ENCODE results near the gene OR2F1. TPM values are rescaled to one million over a fixed set of nuclear protein-coding genes. Genes with fewer than 3 reads are reported as not detected.

OR2F1 gene
- total and polyA plus RNA-seq, 7 donors = not detected

DNA sequence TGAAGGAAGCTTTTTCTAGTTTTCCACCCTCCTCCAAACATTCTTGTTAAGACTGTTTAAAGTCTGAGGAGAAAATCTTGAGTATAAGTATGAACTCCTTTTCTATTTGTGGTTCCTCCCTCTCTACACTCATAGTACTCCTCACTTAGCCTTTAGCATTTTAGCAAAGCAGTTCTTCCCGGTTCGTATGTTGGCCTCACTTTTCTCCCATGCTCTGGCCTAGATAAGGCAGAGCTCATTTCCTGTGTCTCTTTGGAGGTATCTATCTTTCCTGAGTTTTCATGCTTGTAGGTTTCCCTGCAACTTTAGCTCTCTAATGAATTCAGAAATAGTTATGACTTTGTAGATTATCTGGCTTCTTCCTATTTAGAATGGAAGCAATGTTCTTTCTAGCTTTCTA, 5.9 kb upstream of the OR2F1 start:
- Histone ChIP-seq H3K27ac (no peak overlapping the region), H3K36me3 (ENCODE audit: insufficient read depth in 1 of 2, low read depth in 1 of 2) (no peaks in the 10 kb centered on the region), H3K4me3 (no peak overlapping the region), H3K4me1 (no peaks in the 10 kb centered on the region), H3K9me3 (no peaks in the 10 kb centered on the region), H3K27me3 (ENCODE audit: insufficient read depth in 3 of 3, low read length in 2 of 3) (no peaks in the 10 kb centered on the region)
- intact Hi-C loops (cut with DNase I) = no loop called here
- WGBS, 3 donors = 29 to 82% (median 78%) methylated on average over 2 of the region's 2 CpGs
- TF ChIP-seq, protein P1, sequence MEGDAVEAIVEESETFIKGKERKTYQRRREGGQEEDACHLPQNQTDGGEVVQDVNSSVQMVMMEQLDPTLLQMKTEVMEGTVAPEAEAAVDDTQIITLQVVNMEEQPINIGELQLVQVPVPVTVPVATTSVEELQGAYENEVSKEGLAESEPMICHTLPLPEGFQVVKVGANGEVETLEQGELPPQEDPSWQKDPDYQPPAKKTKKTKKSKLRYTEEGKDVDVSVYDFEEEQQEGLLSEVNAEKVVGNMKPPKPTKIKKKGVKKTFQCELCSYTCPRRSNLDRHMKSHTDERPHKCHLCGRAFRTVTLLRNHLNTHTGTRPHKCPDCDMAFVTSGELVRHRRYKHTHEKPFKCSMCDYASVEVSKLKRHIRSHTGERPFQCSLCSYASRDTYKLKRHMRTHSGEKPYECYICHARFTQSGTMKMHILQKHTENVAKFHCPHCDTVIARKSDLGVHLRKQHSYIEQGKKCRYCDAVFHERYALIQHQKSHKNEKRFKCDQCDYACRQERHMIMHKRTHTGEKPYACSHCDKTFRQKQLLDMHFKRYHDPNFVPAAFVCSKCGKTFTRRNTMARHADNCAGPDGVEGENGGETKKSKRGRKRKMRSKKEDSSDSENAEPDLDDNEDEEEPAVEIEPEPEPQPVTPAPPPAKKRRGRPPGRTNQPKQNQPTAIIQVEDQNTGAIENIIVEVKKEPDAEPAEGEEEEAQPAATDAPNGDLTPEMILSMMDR (IDR thresholded peaks at IDR 0.05) = no peak
- no peak for ATAC-seq
- DNase-seq = no peak

DNA sequence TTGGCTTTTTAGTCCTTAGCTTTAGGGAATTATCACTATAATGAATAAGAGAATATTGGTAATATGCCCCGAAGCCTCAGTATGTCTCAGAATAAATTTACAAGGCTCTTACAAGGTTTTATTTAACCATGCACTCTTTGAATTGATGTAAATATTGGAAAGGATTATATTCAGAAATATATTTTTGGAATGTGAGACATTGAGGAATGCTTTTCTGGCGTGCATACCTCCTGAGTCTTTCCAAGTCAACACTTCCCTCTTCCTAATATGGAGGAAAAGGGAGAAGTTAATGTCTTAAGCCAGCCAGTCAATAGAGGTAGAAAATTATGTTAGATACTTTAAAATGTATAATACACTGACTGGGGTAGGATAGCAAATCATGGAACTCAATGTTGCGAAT, 1.2 kb upstream of the OR2F1 start:
- Histone ChIP-seq H3K36me3 (ENCODE audit: insufficient read depth in 1 of 2, low read depth in 1 of 2) (no peaks in the 10 kb centered on the region), H3K27ac (no peak overlapping the region), H3K4me3 (no peak overlapping the region), H3K27me3 (ENCODE audit: insufficient read depth in 3 of 3, low read length in 2 of 3) (peaks cover 0 to 5% (median 0%) of the 10 kb centered on the region in 3 donors), H3K9me3 (no peaks in the 10 kb centered on the region), H3K4me1 (no peaks in the 10 kb centered on the region)
- TF ChIP-seq, protein P1 (IDR thresholded peaks at IDR 0.05) = no peak
- ATAC-seq (no peak), DNase-seq (no peak)
- intact Hi-C loops (cut with DNase I) = no loop called here
- 65 to 75% (median 73%) methylated on average over 3 of the region's 3 CpGs for WGBS, 3 donors

DNA sequence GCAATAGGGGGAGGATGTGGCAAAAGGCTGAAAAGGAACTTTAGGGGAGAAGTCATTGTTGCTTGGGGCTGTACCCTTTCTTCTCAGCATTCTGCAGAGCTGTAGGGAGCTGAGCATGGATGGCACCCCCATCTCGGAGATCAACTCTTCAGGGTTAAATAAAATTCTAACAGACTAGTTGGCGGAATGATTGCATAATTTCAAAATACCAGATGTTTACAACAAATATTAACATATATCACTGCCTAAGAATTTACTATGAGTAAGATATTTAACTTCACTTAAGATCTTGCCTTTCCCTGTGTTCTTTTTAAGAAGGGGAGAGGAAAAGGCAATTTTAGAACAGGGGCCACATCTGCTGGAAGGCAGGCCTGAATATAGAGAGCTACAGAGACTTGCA, 509 bp upstream of the OR2F1 start:
- ATAC-seq (no peak), DNase-seq (no peak)
- Histone ChIP-seq H3K4me3 (no peak overlapping the region), H3K27ac (no peak overlapping the region), H3K9me3 (no peaks in the 10 kb centered on the region), H3K4me1 (no peaks in the 10 kb centered on the region), H3K36me3 (ENCODE audit: insufficient read depth in 1 of 2, low read depth in 1 of 2) (no peaks in the 10 kb centered on the region), H3K27me3 (ENCODE audit: insufficient read depth in 3 of 3, low read length in 2 of 3) (peaks cover 0 to 5% (median 0%) of the 10 kb centered on the region in 3 donors)
- TF ChIP-seq, protein P1 (IDR thresholded peaks at IDR 0.05) = no peak
- 80 to 84% (median 83%) methylated on average over 2 of the region's 2 CpGs for WGBS, 3 donors
- intact Hi-C loops (cut with DNase I) = no loop called here

DNA sequence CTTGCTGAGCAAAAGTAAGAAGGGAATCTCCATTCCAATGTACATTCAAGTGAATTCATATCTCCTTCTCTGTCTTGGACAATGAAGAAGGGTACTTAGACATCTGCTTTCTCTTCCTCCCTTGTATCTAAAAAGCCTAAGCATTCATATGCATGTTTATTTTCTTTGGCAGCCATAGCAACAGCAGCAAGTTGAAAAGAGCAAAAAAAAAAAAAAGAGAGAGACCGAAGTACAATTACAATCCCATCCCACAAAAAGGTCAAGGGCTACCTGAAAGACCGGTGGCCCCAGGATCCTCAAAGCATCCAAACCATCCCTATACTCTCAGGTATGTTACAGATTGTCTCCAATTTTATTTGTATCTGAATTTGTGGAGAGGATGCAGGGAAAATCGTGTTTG, 4.1 kb downstream of the OR2F1 start:
- TF ChIP-seq, protein P1 (IDR thresholded peaks at IDR 0.05) = no peak
- intact Hi-C loops (cut with DNase I) = no loop called here
- H3K4me3 ChIP-seq = no peak overlapping the region
- H3K36me3 ChIP-seq (ENCODE audit: insufficient read depth in 1 of 2, low read depth in 1 of 2) = no peaks in the 10 kb centered on the region
- WGBS, 3 donors = 63 to 82% (median 69%) methylated on average over 3 of the region's 3 CpGs
- H3K27ac ChIP-seq = no peak overlapping the region
- peaks cover 0 to 5% (median 0%) of the 10 kb centered on the region in 3 donors for H3K27me3 ChIP-seq (ENCODE audit: insufficient read depth in 3 of 3, low read length in 2 of 3)
- H3K9me3 ChIP-seq = no peaks in the 10 kb centered on the region
- no peak for ATAC-seq
- H3K4me1 ChIP-seq = no peaks in the 10 kb centered on the region
- no peak for DNase-seq
